22Rv1 (cell line): ENCODE results near the gene ZBTB42.

Experiments used
- H3K27ac ChIP-seq: fragments of 450-650 bp; 2 replicates; pipeline ENCODE4 v1.5.1; 2017
- CTCF ChIP-seq: fragments of 450-650 bp; IDR thresholded peaks from 2 replicates; pipeline ENCODE4 v1.5.1; 2017; ENCODE audit warnings: mild to moderate bottlenecking
- ZFX ChIP-seq: fragments of 450-650 bp; IDR thresholded peaks from 2 replicates; pipeline ENCODE4 v1.6.1; 2017; ENCODE audit warnings: antibody characterized with exemption, borderline replicate concordance

ZBTB42 gene

GRCh38 chr14:104800771-104801519 is at the start of gene ZBTB42:
Gene ZBTB42, plus strand, starts transcription at chr14:104801101. Its CDS starts 97 bp downstream, at chr14:104801198.
- H3K27ac ChIP-seq: peak within 1 kb of the TSS; percentile 98
- TF ChIP-seq ZFX (no peak), CTCF (no peak)

GRCh38 chr14:104751539-104752422 is 49.1 kb upstream of the ZBTB42 start:
- peak overlapping the region; percentile 94 for H3K27ac ChIP-seq

GRCh38 chr14:104752423-104752734 is 48.5 kb upstream of the ZBTB42 start:
- H3K27ac ChIP-seq: peak overlapping the region; percentile 94
- TF ChIP-seq CTCF (peak; percentile 39; the same call in 1 of the 2 replicates), ZFX (no peak)

More at GRCh38 chr14:104751539-104752422, 49.1 kb upstream of the ZBTB42 start:
- no peak for TF ChIP-seq ZFX
- TF ChIP-seq CTCF: peak; percentile 75

- H3K27ac ChIP-seq: peak within 1 kb of the TSS; percentile 94
- TF ChIP-seq ZFX: no peak
- no peak for TF ChIP-seq CTCF
Observed at GRCh38 chr14:104752735-104753527, 48.0 kb upstream of the ZBTB42 start, which contains the start of gene SIVA1. Gene SIVA1, plus strand, starts transcription at chr14:104753147. Its CDS starts 55 bp downstream, at chr14:104753202.

- H3K27ac ChIP-seq: peak overlapping the region; percentile 94
- no peak for TF ChIP-seq ZFX
- TF ChIP-seq CTCF: no peak
Observed at GRCh38 chr14:104753528-104754212, 47.2 kb upstream of the ZBTB42 start.

GRCh38 chr14:104754213-104754851 is 46.6 kb upstream of the ZBTB42 start:
- TF ChIP-seq CTCF (no peak), ZFX (no peak)
- peak overlapping the region; percentile 94 for H3K27ac ChIP-seq
